ENCODE data around the gene VAPB.
"Not testable (repeated sequence)": the region's sequence is repeated elsewhere in the genome, so short reads cannot be mapped to it uniquely, and the experiment has no call there.

VAPB gene

GRCh38 chr20:58407966-58408557 is 19.0 kb downstream of the VAPB start:
- no peak for DNase-seq (ENCODE audit: low spot score)

- peak; percentile 74 for DNase-seq (ENCODE audit: low spot score)
Measured at GRCh38 chr20:58408603-58409246, 19.7 kb downstream of the VAPB start.

- not testable (repeated sequence) for DNase-seq (ENCODE audit: low spot score)
Measured at GRCh38 chr20:58414216-58414615, 25.2 kb downstream of the VAPB start.

GRCh38 chr20:58414786-58415185 is 25.8 kb downstream of the VAPB start:
- not testable (repeated sequence) for DNase-seq (ENCODE audit: low spot score)

DNA sequence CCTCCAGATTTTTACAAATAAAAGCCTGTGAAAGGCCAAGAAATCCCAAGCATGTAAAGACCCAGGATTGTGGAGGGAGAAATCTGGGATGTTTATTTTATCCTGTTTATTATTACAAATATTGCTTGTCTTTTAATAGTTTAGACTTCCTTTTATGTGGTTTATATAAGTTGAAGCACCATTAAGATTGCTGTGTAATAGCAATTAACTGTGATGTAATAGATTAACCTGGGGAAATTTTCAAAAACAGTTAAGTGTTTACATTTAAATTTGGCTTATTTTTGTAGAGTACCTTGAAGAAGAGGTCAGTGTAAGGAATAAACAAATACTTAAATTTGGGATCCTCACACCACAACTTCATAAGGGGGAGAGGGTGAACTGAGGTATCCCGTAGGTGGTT is 27.0 kb downstream of the VAPB start:
- DNase-seq (ENCODE audit: low spot score) = no peak

GRCh38 chr20:58416835-58417234 is 27.8 kb downstream of the VAPB start:
- DNase-seq (ENCODE audit: low spot score) = no peak

- DNase-seq (ENCODE audit: low spot score) = no peak
Measured at GRCh38 chr20:58417438-58417837, 28.4 kb downstream of the VAPB start.

- no peak for DNase-seq (ENCODE audit: low spot score)
Measured at GRCh38 chr20:58418949-58419748, 30.1 kb downstream of the VAPB start.

- no peak for DNase-seq (ENCODE audit: low spot score)
Measured at GRCh38 chr20:58420798-58421496, 31.9 kb downstream of the VAPB start.

- no peak for DNase-seq (ENCODE audit: low spot score)
Measured at GRCh38 chr20:58421497-58421850, 32.4 kb downstream of the VAPB start.

DNA sequence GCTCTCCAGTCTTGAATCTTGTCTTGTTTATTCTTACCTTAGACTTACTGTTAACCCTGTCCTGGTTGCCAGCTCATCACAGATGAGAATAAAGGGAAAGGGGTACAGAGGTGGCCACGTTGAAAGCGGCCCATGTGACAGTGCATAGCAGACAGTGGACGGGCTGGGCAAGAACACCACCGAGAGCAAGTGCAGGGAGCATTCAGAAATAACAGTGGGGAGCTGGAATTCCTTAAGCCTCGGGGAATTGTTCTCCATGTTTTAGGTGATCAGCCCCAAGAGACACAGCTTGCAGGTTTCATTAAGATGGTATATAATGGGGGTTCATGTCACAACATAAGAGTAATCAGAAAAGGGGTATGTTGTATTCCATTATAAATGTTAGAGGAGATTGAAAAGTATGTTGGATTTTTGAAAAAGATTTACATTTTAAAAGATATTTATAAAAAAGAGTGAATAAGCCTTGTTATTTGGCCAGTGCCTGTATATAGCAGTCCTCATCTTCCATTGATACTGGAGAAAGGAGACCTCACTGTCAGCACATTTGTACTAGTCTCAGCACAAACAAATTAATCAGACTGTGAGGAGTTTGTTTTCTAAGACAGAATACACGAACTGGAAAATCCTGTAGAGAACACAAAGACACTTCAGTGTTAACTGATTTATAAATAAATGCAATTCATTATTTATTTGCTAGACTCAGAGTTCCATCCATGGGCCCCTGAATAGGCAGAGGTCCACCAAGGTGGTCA is 35.4 kb downstream of the VAPB start:
- no peak for DNase-seq (ENCODE audit: low spot score)

- DNase-seq (ENCODE audit: low spot score) = not testable (repeated sequence)
Measured at GRCh38 chr20:58427571-58427970, 38.5 kb downstream of the VAPB start.

DNA sequence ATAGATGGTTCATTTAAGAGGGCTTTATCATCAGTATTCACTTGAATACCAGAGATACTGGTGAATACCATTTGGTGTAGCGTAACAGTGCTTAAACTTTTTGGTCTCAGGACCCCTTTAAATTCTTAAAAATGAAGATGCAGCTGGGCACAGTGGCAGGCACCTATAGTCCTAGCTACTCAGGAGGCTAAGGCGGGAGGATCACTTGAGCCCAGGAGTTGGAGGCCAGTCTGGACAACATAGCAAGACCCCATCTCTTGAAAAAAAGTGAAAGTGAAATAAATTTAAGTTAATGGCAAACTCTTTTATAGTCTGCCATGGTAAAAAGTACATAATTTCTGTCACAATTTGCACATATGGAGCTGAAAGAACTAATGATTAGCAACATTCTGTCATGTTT is 39.3 kb downstream of the VAPB start:
- no peak for DNase-seq (ENCODE audit: low spot score)

DNA sequence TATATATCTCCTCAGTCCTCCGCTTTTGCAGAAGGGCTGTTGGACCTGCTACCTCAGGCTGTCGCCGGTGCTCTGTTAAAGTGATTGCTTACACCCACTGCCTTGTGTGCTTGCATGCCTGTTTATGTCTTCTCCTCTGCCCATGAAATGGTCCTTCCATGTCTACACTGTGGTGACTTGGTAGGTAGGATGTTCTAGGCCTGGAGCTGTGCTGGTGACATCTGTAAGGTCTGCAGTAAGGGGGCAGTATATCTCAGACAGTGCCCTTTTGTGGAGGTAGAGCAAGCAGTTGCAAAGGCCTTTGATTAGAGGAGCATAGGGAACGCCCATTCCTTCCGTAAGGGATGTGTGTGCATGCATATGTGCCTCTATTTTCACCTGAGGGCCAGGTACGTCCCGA is 40.3 kb downstream of the VAPB start:
- DNase-seq (ENCODE audit: low spot score) = no peak

- DNase-seq (ENCODE audit: low spot score) = no peak
Measured at GRCh38 chr20:58431134-58431533, 42.1 kb downstream of the VAPB start.

DNA sequence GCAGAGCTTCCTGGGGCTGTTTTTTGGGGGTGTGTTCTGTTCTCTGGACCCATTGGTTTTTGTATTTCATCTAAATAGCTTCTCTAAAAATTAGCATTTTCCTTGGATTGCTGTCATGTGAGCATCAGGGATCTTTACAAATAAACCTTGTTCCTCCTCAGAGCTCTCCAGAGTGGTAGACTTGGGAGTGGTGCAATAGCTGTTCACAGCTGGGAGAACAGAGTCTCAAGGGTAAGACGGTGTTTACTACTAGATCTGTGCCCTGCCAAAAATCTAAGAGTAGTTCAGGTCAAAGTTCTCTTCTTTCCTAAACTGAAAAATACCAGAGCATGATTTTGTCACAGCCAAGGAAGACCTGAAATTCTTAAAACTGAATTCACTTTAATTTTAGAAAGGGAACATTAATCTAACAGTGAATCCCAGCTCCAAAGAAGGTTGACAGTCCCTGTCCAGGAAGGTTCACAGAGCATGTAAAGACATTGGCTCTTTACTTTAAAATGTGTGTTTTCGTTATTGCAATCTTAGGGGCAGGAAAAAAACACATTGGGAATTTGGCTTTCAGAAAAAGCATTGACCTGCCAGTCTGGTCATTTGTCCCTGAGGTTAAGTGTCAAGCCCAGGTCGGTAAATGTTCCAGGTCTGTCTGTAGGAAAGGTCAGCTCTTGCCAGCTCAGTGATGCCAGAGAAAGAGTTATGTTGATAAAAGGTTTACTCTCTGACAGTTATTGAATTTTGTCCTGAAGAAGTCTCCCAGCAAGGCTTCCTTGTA is 43.3 kb downstream of the VAPB start:
- DNase-seq (ENCODE audit: low spot score) = no peak

GRCh38 chr20:58433029-58433647 is 44.1 kb downstream of the VAPB start:
- no peak for DNase-seq (ENCODE audit: low spot score)

DNA sequence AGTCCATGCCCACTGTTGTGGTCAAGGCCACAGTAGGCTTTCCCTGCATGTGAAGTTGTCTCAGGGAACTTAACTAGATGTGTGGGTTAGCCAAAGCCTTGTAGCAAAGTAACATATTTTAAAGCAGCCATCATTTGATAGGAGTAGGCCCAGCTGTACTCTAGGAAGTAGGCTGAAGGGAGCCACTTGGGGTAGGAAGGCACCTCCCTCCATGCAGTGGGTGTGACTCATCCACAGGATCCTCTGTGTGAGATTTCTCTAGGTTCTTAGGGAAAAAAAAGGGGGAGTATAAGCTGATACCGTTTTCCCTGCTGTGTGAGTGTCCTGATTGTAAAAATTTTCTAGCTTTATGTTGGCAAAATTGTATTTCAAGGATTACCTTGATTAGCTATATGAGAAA is 44.7 kb downstream of the VAPB start:
- no peak for DNase-seq (ENCODE audit: low spot score)

- DNase-seq (ENCODE audit: low spot score) = no peak
Measured at GRCh38 chr20:58434326-58434725, 45.3 kb downstream of the VAPB start.

- no peak for DNase-seq (ENCODE audit: low spot score)
Measured at GRCh38 chr20:58435237-58435636, 46.2 kb downstream of the VAPB start.
